HFF-Myc (cell line): Measurements from ENCODE around the gene LDLRAD1.
A peak's percentile ranks its signal among the peaks of the same experiment; 100 is the strongest.

Source experiments
- DNase-seq: peaks from one replicate; pipeline ENCODE4 v3.0.0-alpha.2; 2011; ENCODE audit warnings: low read depth; ENCODE audit errors: extremely low read depth
- H3K4me3 ChIP-seq: replicated peaks from 2 replicates; pipeline ENCODE4 v1.5.1; 2011; ENCODE audit warnings: low read depth, mild to moderate bottlenecking, control low read depth, low read length
- CTCF ChIP-seq: IDR thresholded peaks from 2 replicates; pipeline ENCODE4 v1.5.1; 2012; ENCODE audit warnings: mild to moderate bottlenecking, low read depth, low read length, control low read depth; ENCODE audit errors: missing control alignments

The LDLRAD1 gene

GRCh38 chr1:53964109-53964508 lies 53.9 kb downstream of the LDLRAD1 start:
- DNase-seq = no peak
- no peak overlapping the region for H3K4me3 ChIP-seq
- TF ChIP-seq CTCF = no peak

DNA sequence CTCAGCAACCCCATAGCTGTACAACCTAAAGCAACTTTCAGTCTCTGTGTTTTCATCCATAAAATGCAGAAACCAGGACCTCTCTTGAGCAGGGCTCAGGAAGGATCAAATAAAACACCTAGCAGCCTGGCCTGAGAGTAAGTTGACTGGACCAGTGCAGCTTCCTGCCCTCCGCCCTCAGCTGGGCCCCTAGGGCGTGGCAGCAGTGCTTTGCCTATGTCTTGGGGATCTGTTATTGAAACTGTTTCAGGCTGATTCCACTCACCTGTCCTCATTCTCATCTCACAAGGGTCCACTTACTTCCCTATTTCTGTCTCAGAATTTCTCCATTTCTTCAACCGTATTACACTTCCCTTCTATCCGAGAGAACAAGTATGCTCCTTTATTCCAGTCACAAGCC lies 54.5 kb downstream of the LDLRAD1 start:
- DNase-seq = no peak
- H3K4me3 ChIP-seq = no peak overlapping the region
- no peak for TF ChIP-seq CTCF

DNA sequence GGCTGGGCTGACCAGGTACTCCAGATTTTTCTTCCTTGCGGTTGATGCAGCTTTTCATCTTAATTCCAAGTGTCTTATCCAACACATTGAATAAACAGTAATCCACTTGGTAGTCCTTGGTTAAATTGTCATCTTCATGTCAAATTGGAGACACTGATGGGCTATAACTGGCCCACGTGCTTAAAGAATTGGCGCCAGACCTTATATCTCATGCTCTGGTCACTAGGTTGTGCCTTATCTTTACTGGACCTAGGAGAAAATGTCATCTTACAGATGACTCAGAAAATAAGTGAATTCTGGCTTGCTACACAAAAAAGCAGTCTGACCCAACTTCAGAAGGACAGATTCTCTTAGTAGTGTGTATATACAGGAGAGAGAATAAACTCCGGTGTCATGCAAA lies 55.6 kb downstream of the LDLRAD1 start:
- TF ChIP-seq CTCF = no peak
- no peak overlapping the region for H3K4me3 ChIP-seq
- no peak for DNase-seq

DNA sequence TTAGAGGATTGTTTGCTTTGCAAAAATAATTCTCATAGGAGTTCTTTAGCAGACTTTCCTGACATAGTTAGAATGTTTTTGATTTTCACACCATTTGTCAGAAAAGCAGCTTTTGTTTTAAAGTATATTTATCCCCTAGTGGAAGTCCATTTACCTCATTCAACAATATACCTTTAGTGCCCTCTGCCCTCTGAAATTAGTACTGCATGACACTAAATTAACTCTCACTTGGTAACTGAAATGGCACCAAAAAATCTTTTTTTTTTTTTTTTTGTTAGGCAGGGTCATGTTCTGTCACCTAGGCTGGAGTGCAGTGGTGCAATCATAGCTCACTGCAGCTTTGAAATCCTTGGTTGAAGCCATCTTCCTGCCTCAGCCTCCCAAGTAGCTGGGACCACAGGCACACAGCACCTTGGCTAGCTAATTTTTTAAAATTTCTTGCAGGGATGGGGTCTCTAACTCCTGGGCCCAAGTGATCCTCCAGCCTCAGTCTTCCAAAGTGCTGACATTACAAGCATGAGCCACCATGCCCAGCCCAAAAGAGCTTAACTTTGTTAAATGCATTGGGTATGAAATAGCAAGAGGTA lies 58.2 kb downstream of the LDLRAD1 start:
- DNase-seq = no peak
- H3K4me3 ChIP-seq = no peak overlapping the region
- TF ChIP-seq CTCF = peak; percentile 38
